Measurements from ENCODE around the gene PLEKHA6.
A peak's percentile ranks its signal among the peaks of the same experiment; 100 is the strongest.

Gene PLEKHA6

GRCh38 chr1:204359474-204360255 lies at the start of gene PLEKHA6:
TSS of gene PLEKHA6 (minus strand) at chr1:204359929. CDS start at chr1:204273727, 86,202 bp downstream.
- no peak for DNase-seq (ENCODE audit: low read depth in 2 of 2)

GRCh38 chr1:204409123-204409522 lies 49.4 kb upstream of the PLEKHA6 start:
- DNase-seq (ENCODE audit: low read depth in 2 of 2), result no peak

- DNase-seq (ENCODE audit: low read depth in 2 of 2), result no peak
Observed at GRCh38 chr1:204408602-204409001, 48.9 kb upstream of the PLEKHA6 start.

- DNase-seq (ENCODE audit: low read depth in 2 of 2), result no peak
Observed at GRCh38 chr1:204408074-204408507, 48.4 kb upstream of the PLEKHA6 start.

- DNase-seq (ENCODE audit: low read depth in 2 of 2), result no peak
Observed at GRCh38 chr1:204407295-204407971, 47.7 kb upstream of the PLEKHA6 start.

GRCh38 chr1:204406621-204407020 lies 46.9 kb upstream of the PLEKHA6 start:
- DNase-seq (ENCODE audit: low read depth in 2 of 2), result no peak

- DNase-seq (ENCODE audit: low read depth in 2 of 2), result no peak
Observed at GRCh38 chr1:204405988-204406387, 46.3 kb upstream of the PLEKHA6 start.

GRCh38 chr1:204404629-204405028 lies 44.9 kb upstream of the PLEKHA6 start:
- DNase-seq (ENCODE audit: low read depth in 2 of 2), result no peak

- no peak for DNase-seq (ENCODE audit: low read depth in 2 of 2)
Observed at GRCh38 chr1:204402391-204402790, 42.7 kb upstream of the PLEKHA6 start.

GRCh38 chr1:204401730-204402129 lies 42.0 kb upstream of the PLEKHA6 start:
- DNase-seq (ENCODE audit: low read depth in 2 of 2), result no peak

- DNase-seq (ENCODE audit: low read depth in 2 of 2), result no peak
Observed at GRCh38 chr1:204400882-204401510, 41.3 kb upstream of the PLEKHA6 start.

GRCh38 chr1:204398197-204399125 lies 38.7 kb upstream of the PLEKHA6 start:
- peak in 1 of 2 donors; percentile 11 for DNase-seq (ENCODE audit: low read depth in 2 of 2)

- no peak for DNase-seq (ENCODE audit: low read depth in 2 of 2)
Observed at GRCh38 chr1:204396015-204396583, 36.4 kb upstream of the PLEKHA6 start.

GRCh38 chr1:204391629-204392028 lies 31.9 kb upstream of the PLEKHA6 start:
- DNase-seq (ENCODE audit: low read depth in 2 of 2), result no peak

GRCh38 chr1:204390751-204391466 lies 31.2 kb upstream of the PLEKHA6 start:
- DNase-seq (ENCODE audit: low read depth in 2 of 2), result no peak

GRCh38 chr1:204385727-204386126 lies 26.0 kb upstream of the PLEKHA6 start:
- DNase-seq (ENCODE audit: low read depth in 2 of 2), result no peak

- no peak for DNase-seq (ENCODE audit: low read depth in 2 of 2)
Observed at GRCh38 chr1:204384636-204385352, 25.1 kb upstream of the PLEKHA6 start.

- DNase-seq (ENCODE audit: low read depth in 2 of 2), result no peak
Observed at GRCh38 chr1:204383163-204383904, 23.6 kb upstream of the PLEKHA6 start.

- DNase-seq (ENCODE audit: low read depth in 2 of 2), result no peak
Observed at GRCh38 chr1:204382714-204383083, 23.0 kb upstream of the PLEKHA6 start.

Data from stimulated activated CD4-positive, alpha-beta T cell treated with anti-CD3 and anti-CD28 coated beads, Interleukin-1b, Interleukin-23, amount 100 ng/mL, for 1 hour (primary cell).